ENCODE measurements around the gene MUSTN1.

MUSTN1 gene

GRCh38 chr3:52834871-52835501 is at the start of gene MUSTN1:
MUSTN1 (minus strand) TSS chr3:52835019; CDS start chr3:52834948, 71 bp downstream.
- DNase-seq (ENCODE audit: low spot score): no peak

- no peak for DNase-seq (ENCODE audit: low spot score)
Measured at GRCh38 chr3:52882377-52882776, 47.6 kb upstream of the MUSTN1 start.

GRCh38 chr3:52881871-52882270 is 47.1 kb upstream of the MUSTN1 start:
- DNase-seq (ENCODE audit: low spot score): no peak

GRCh38 chr3:52880474-52880873 is 45.7 kb upstream of the MUSTN1 start:
- DNase-seq (ENCODE audit: low spot score): no peak

GRCh38 chr3:52880047-52880446 is 45.2 kb upstream of the MUSTN1 start:
- no peak for DNase-seq (ENCODE audit: low spot score)

GRCh38 chr3:52879581-52879980 is 44.8 kb upstream of the MUSTN1 start:
- DNase-seq (ENCODE audit: low spot score): no peak

- DNase-seq (ENCODE audit: low spot score): no peak
Measured at GRCh38 chr3:52879090-52879489, 44.3 kb upstream of the MUSTN1 start.

- DNase-seq (ENCODE audit: low spot score): no peak
Measured at GRCh38 chr3:52877085-52877484, 42.3 kb upstream of the MUSTN1 start.

GRCh38 chr3:52874864-52875587 is 40.2 kb upstream of the MUSTN1 start:
- no peak for DNase-seq (ENCODE audit: low spot score)

GRCh38 chr3:52874160-52874701 is 39.4 kb upstream of the MUSTN1 start:
- DNase-seq (ENCODE audit: low spot score): no peak

GRCh38 chr3:52873433-52874159 is 38.8 kb upstream of the MUSTN1 start:
- DNase-seq (ENCODE audit: low spot score): no peak

- DNase-seq (ENCODE audit: low spot score): no peak
Measured at GRCh38 chr3:52872245-52872644, 37.4 kb upstream of the MUSTN1 start.

GRCh38 chr3:52871761-52872160 is 36.9 kb upstream of the MUSTN1 start:
- DNase-seq (ENCODE audit: low spot score): no peak

GRCh38 chr3:52870471-52870870 is 35.7 kb upstream of the MUSTN1 start:
- no peak for DNase-seq (ENCODE audit: low spot score)

- no peak for DNase-seq (ENCODE audit: low spot score)
Measured at GRCh38 chr3:52866427-52866826, 31.6 kb upstream of the MUSTN1 start.

GRCh38 chr3:52865994-52866393 is 31.2 kb upstream of the MUSTN1 start:
- no peak for DNase-seq (ENCODE audit: low spot score)

GRCh38 chr3:52860424-52860768 is 25.6 kb upstream of the MUSTN1 start:
- DNase-seq (ENCODE audit: low spot score): no peak

GRCh38 chr3:52859686-52860423 is 25.0 kb upstream of the MUSTN1 start:
- no peak for DNase-seq (ENCODE audit: low spot score)

- DNase-seq (ENCODE audit: low spot score): no peak
Measured at GRCh38 chr3:52857864-52858263, 23.0 kb upstream of the MUSTN1 start.

- no peak for DNase-seq (ENCODE audit: low spot score)
Measured at GRCh38 chr3:52857133-52857532, 22.3 kb upstream of the MUSTN1 start.

GRCh38 chr3:52856666-52857065 is 21.8 kb upstream of the MUSTN1 start:
- DNase-seq (ENCODE audit: low spot score): no peak

GRCh38 chr3:52854013-52854412 is 19.2 kb upstream of the MUSTN1 start:
- no peak for DNase-seq (ENCODE audit: low spot score)
